Stimulated activated CD8-positive, alpha-beta memory T cell treated with anti-CD3 and anti-CD28 coated beads, Interleukin-2, amount 100 ng/mL, for 48 hours (primary cell): ENCODE data around the gene RPL10.

Experiments used
- DNase-seq, 2 donors: peaks; one replicate each; pipeline ENCODE4 v3.0.0-alpha.2; 2020; ENCODE audit warnings: low read depth in 2 of 2

RPL10 gene

GRCh38 chrX:154362085-154362742 lies 36.0 kb upstream of the RPL10 start:
- no peak for DNase-seq

GRCh38 chrX:154363706-154364439 lies 34.3 kb upstream of the RPL10 start:
- DNase-seq = no peak

GRCh38 chrX:154365052-154365600 lies 33.1 kb upstream of the RPL10 start:
- no peak for DNase-seq

GRCh38 chrX:154365997-154366665 lies 32.0 kb upstream of the RPL10 start:
- no peak for DNase-seq

GRCh38 chrX:154366666-154367055 lies 31.5 kb upstream of the RPL10 start:
- no peak for DNase-seq

GRCh38 chrX:154367474-154368308 lies 30.5 kb upstream of the RPL10 start:
- DNase-seq = no peak

- peak; percentile 84 to 93 for DNase-seq
Measured at GRCh38 chrX:154368630-154369448, 29.3 kb upstream of the RPL10 start.

GRCh38 chrX:154369449-154370299 lies 28.5 kb upstream of the RPL10 start:
- peak; percentile 46 to 60 for DNase-seq

- DNase-seq = no peak
Measured at GRCh38 chrX:154370300-154371016, 27.7 kb upstream of the RPL10 start.

GRCh38 chrX:154371017-154371788 lies 27.0 kb upstream of the RPL10 start:
- DNase-seq = peak; percentile 84 to 88

- DNase-seq = no peak
Measured at GRCh38 chrX:154371789-154372300, 26.3 kb upstream of the RPL10 start.

GRCh38 chrX:154372612-154373022 lies 25.6 kb upstream of the RPL10 start:
- peak in 1 of 2 donors; percentile 25 for DNase-seq

- no peak for DNase-seq
Measured at GRCh38 chrX:154373340-154374306, 24.6 kb upstream of the RPL10 start.

- peak in 1 of 2 donors; percentile 37 for DNase-seq
Measured at GRCh38 chrX:154374313-154375155, 23.6 kb upstream of the RPL10 start, which contains the start of gene FLNA. Gene FLNA (minus strand): TSS chrX:154374634. CDS start chrX:154371245, 3,389 bp downstream.

GRCh38 chrX:154375156-154375504 lies 23.0 kb upstream of the RPL10 start:
- DNase-seq = no peak

GRCh38 chrX:154376774-154377173 lies 21.4 kb upstream of the RPL10 start:
- no peak for DNase-seq
